Lung (tissue), 12 donors: ENCODE results near the gene RNF208. TPM values are rescaled to one million over a fixed set of nuclear protein-coding genes. Genes with fewer than 3 reads are reported as not detected.

Experiments
- ATAC-seq: fragments of 200-7000 bp; cut with Tn5 transposase; one replicate; pipeline ENCODE4 v1.9.1; 2020; ENCODE audit warnings: moderate number of reproducible peaks; ENCODE audit not compliant: insufficient read depth, low FRiP score
- DNase-seq, 3 donors: peaks; one replicate each; pipeline ENCODE4 v3.0.0-alpha.2; 2013 to 2017
- H3K27ac ChIP-seq, 2 donors: one replicate each; pipeline ENCODE4 v1.5.1; 2013; ENCODE audit warnings: mild to moderate bottlenecking in 2 of 2, moderate library complexity in 2 of 2, control low read depth in 1 of 2, inconsistent platforms in 1 of 2, low read depth in 1 of 2, low read length in 1 of 2
- H3K27me3 ChIP-seq, 3 donors: one replicate each; pipeline ENCODE4 v1.5.1; 2013; ENCODE audit warnings: low read length in 2 of 3; ENCODE audit not compliant: control insufficient read depth in 3 of 3, insufficient read depth in 3 of 3
- H3K36me3 ChIP-seq, 4 donors: one replicate each; pipeline ENCODE4 v1.5.1; 2013; ENCODE audit warnings: low read length in 4 of 4, mild to moderate bottlenecking in 1 of 4, moderate library complexity in 1 of 4; ENCODE audit not compliant: control insufficient read depth in 4 of 4, insufficient read depth in 4 of 4
- H3K4me1 ChIP-seq, 5 donors: one replicate each; pipeline ENCODE4 v1.5.1; 2013; ENCODE audit warnings: low read length in 5 of 5, mild to moderate bottlenecking in 2 of 5, moderate library complexity in 1 of 5; ENCODE audit not compliant: control insufficient read depth in 5 of 5, insufficient read depth in 5 of 5
- H3K4me3 ChIP-seq: one replicate; pipeline ENCODE4 v1.5.1; 2013; ENCODE audit warnings: mild to moderate bottlenecking, control low read depth, moderate library complexity
- H3K9ac ChIP-seq, 2 donors: one replicate each; pipeline ENCODE4 v1.5.1; 2013; ENCODE audit warnings: low read length in 2 of 2, control low read depth in 1 of 2; ENCODE audit not compliant: insufficient read depth in 1 of 2
- H3K9me3 ChIP-seq, 4 donors: one replicate each; pipeline ENCODE4 v1.5.1; 2013; ENCODE audit warnings: low read length in 3 of 4, mild to moderate bottlenecking in 1 of 4, moderate library complexity in 1 of 4; ENCODE audit not compliant: control insufficient read depth in 4 of 4, insufficient read depth in 3 of 4
- WGBS, 2 donors: extraction: QIAGEN DNeasy Blood & Tissue Kit; methylation state at CpG; one replicate each; pipeline ENCODE4 v1.1.7; 2013; 5-methylcytosine and 5-hydroxymethylcytosine counted together
- polyA plus RNA-seq, 2 donors: library from polyadenylated mRNA; stranded (reverse); fragments of 200-250 nt; gene quantifications; one replicate each; pipeline ENCODE4 v1.2.1, GENCODE V29; 2013
- total RNA-seq, 2 donors: library from RNA; depleted of rRNA in 1 of 2; stranded (reverse); fragments of >200 nt in 1 of 2; gene quantifications; one replicate each; pipeline ENCODE4 v1.2.1, GENCODE V29; 2014 to 2021
- TF ChIP-seq, protein P1 (sequence below): IDR thresholded peaks from 2 replicates; pipeline ENCODE4 v1.5.1; 2012; ENCODE audit warnings: mild to moderate bottlenecking; ENCODE audit errors: control extremely low read depth, extremely low read depth
- donor health status: control.
- donor health status: control.
- donor health status: Bipolar disorder and iron deficiency.
- donor health status: healthy.
- donor health status: DM: yes; HTN: yes; CAD: no.

The RNF208 gene
- total and polyA plus RNA-seq, 4 donors = 1.7 to 12.0 (median 5.3) TPM

DNA sequence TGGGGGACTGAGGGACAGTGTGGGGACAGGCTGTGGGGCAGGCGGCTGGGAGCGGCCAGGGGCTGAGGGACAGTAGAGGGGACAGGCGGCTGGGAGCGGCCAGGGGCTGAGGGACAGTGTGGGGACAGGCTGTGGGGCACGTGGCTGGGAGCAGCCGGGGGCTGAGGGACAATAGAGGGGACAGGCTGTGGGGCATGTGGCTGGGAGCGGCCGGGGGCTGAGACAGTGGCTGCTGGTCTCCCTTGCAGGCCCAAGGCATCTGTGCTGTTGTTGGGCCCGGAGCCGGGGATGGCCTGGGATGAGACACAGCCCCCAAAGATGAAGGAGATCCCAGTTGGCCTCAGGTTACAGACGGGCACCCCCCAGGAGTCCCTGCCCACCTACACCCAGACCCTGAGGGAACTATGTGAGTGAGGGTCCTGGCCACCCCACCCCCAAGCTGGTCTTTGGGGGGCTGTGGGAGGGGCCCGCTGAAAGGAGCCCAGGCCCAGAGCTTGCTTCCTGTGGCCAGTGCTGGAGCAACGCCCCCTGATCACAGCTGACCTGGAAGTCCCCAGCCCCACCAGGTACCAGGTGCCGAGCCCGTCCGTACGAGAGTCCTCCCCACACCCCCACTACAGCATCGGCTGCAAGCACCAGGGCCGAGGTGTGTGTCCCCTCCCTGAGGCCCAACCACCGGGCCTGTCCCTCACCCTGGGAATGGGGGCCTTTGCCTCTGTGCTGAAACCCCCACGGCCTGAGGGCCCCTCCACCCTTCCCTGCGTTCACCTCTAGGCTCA is 29.6 kb upstream of the RNF208 start:
- Histone ChIP-seq H3K9ac (no peak overlapping the region), H3K4me3 (no peak overlapping the region), H3K27ac (no peak overlapping the region), H3K36me3 (peaks cover 0 to 7% (median 3%) of the 10 kb centered on the region in 4 donors), H3K27me3 (no peaks in the 10 kb centered on the region), H3K4me1 (peaks cover 0 to 30% (median 10%) of the 10 kb centered on the region in 5 donors), H3K9me3 (no peaks in the 10 kb centered on the region)
- 91 to 94% methylated on average over 22 of the region's 22 CpGs for WGBS, 2 donors
- DNase-seq (no peak), ATAC-seq (no peak)
- TF ChIP-seq, protein P1, sequence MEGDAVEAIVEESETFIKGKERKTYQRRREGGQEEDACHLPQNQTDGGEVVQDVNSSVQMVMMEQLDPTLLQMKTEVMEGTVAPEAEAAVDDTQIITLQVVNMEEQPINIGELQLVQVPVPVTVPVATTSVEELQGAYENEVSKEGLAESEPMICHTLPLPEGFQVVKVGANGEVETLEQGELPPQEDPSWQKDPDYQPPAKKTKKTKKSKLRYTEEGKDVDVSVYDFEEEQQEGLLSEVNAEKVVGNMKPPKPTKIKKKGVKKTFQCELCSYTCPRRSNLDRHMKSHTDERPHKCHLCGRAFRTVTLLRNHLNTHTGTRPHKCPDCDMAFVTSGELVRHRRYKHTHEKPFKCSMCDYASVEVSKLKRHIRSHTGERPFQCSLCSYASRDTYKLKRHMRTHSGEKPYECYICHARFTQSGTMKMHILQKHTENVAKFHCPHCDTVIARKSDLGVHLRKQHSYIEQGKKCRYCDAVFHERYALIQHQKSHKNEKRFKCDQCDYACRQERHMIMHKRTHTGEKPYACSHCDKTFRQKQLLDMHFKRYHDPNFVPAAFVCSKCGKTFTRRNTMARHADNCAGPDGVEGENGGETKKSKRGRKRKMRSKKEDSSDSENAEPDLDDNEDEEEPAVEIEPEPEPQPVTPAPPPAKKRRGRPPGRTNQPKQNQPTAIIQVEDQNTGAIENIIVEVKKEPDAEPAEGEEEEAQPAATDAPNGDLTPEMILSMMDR = no peak

DNA sequence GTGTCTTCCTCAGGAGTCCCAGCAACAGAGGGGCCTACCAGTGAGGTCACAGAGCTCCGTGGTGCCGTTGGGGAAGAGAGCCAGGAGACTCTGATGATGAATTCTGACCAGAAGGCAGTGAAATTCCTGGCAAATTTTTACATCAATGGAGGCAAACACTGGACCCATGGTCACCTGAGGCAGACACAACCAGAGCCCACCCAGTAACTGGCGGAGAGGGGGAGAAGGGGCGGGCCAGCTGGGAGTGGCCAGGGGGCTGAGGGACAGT is 29.1 kb upstream of the RNF208 start, which contains the start of gene STPG3:
Gene STPG3, plus strand, starts transcription at position 93 of the 268 bp plus-strand sequence. Its CDS starts 1 bp downstream, at position 94.
- Histone ChIP-seq H3K4me3 (no peak within 1 kb of the TSS), H3K4me1 (peaks cover 0 to 24% (median 4%) of the 10 kb centered on the region in 5 donors), H3K36me3 (peaks cover 0 to 2% (median under 1%) of the 10 kb centered on the region in 4 donors), H3K27me3 (no peaks in the 10 kb centered on the region), H3K27ac (no peak within 1 kb of the TSS), H3K9ac (no peak within 1 kb of the TSS), H3K9me3 (no peaks in the 10 kb centered on the region)
- WGBS, 2 donors = 79 to 87% methylated on average over 4 of the region's 4 CpGs
- TF ChIP-seq, protein P1 = no peak
- no peak for ATAC-seq
- no peak for DNase-seq

DNA sequence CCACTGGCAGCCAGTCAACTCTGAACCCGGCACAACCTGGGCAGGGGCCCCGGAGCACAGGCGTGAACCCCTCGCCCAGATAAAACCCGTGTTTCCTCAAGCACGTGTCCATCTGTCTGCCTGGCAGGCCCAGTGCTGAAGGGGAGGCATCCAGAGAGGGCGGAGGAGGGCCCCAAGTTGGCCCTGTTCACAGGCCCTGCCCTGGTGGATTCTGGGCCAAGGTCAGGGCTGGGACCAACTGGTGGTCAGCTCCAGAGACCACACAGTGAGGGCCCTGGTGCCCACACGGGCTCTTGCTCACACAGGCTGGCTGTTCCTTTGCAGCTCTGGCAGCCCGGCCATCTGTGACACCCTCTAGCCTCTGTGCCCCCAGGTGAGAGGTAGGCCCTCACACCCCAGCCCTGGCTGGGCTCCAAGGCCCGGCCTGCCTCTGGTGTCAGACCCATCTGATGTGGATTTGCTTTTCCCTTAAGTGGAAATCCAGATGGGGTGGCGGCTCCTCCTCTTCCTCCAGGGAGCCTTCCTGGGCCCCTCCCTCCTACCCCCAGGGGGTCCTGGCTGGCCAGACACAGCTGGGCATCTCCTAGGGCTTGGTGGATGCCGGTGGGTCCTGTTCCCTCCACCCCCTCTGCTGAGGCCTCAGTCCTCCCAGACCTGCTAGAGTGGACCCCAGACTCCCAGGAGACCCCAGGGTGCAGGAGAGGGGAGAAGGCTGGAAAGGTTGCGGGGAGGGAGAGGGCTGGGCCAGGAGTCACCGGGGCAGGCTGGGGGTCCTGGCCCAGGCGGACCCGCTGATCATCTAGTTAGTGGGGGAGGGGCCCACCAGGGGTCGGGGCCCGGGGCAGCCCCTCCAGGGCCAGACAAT is 28.5 kb upstream of the RNF208 start:
- TF ChIP-seq, protein P1 = no peak
- H3K27me3 ChIP-seq = no peaks in the 10 kb centered on the region
- WGBS, 2 donors = 75 to 83% methylated on average over 17 of the region's 18 CpGs
- DNase-seq = no peak
- H3K36me3 ChIP-seq = no peaks in the 10 kb centered on the region
- H3K9me3 ChIP-seq = no peaks in the 10 kb centered on the region
- H3K9ac ChIP-seq = no peak overlapping the region
- peaks cover 0 to 20% (median 0%) of the 10 kb centered on the region in 5 donors for H3K4me1 ChIP-seq
- no peak overlapping the region for H3K4me3 ChIP-seq
- no peak for ATAC-seq
- no peak overlapping the region for H3K27ac ChIP-seq
